HG02981 (cell line): ENCODE data around the gene CHD2.
"Not testable (repeated sequence)": the region's sequence is repeated elsewhere in the genome, so short reads cannot be mapped to it uniquely, and the experiment has no call there.

Source experiments
- ATAC-seq: cut with Tn5 transposase; IDR thresholded peaks from one replicate; pipeline ENCODE4 v1.9.1; 2021; ENCODE audit warnings: mild to moderate bottlenecking, moderate library complexity; ENCODE audit not compliant: unreplicated experiment

Gene CHD2

DNA sequence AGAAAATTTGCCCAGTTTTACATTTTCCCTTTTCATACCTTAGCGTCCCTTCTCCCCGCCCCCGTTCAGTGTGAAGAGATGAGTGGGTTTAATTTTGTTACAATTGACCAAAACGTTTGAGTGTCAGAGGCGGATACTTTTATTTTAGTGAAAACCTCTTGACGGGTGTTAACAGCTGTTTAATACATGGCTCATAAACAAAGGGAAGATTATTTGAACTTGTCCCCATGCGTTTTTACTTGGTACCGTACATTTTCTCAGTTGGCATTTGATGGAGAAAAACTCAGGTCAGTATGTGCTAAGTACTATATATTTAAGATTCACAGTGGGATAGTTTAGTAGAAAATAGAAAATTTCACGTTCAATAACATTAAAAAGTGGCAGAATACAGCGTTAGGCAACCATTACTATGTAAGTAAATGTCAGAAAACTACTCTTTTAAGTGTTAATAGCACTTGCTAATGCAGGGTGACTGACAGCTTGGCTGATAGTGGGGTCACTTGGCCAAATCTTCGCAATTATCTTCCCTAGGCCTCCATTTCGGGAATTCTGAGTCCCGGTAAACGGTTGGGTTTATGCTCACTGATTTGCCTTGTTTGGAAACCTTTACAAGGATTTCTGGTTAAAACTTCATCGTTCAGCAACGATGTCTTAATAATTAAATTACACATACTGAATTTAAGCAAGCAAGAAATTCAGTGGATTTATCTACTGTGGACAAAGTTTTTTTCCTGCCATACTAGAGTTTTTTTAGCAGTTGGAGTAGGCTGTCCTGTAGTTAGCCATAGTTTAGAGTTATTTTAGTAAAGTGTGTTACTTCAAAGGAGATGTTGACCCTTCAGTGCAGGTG, 4.8 kb downstream of the CHD2 start:
- ATAC-seq, result no peak

- ATAC-seq, result no peak
Observed at GRCh38 chr15:92906020-92906419, 5.9 kb downstream of the CHD2 start.

- ATAC-seq, result peak; percentile 26
Observed at GRCh38 chr15:92906563-92907081, 6.5 kb downstream of the CHD2 start.

- no peak for ATAC-seq
Observed at GRCh38 chr15:92907229-92907628, 7.1 kb downstream of the CHD2 start.

DNA sequence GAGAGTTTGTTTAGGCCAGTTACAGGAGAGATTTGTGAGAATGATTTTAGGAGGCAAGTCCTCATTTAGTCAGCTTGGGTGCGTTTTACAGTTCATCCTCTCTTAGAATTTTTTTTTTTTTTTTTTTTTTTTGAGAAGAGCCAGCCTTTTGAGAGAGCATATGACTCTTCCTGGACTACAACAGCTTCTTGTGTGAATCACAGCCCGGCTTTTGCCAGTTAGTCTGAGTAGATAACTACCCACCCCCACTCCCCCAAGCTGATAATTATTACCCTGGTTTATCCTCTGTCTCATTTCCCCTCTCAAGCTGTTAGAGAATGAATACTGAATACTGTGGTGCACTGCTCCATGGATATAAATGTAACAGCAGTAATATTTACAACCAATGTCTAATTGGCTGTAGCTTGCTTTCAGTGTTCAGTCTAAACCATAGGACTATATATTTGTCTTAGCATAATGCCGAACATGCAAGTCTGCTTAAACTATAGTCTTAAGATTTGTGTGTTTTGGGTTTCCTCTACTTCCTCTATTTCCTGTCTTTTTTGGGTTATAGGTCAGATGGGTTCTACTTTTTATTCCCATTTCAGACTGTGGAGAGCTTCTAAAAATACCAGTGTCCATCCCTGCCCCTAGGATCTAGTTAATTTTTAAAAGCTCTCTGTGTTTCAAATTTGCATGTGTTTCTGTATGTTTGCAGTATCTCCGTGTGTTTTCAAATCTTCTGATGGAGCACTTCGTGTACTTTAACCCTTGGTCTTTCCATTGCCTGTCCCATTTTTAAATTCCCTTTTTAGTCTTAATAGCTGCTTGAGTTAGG, 8.0 kb downstream of the CHD2 start:
- no peak for ATAC-seq

DNA sequence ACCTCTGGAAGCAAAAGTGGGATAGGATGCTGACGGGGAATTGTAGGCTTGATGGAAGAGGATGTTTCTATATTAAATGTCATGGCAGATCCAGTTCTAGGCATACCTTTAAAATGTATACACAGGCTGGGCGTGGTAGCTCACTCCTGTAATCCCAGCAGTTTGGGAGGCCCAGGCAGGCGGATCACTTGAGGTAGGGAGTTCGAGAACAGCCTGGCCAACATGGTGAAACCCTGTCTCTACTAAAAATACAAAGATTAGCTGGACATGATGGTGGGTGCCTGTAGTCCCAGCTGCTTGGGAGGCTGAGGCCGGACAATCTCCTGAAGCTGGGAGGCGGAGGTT, 8.6 kb downstream of the CHD2 start:
- no peak for ATAC-seq

DNA sequence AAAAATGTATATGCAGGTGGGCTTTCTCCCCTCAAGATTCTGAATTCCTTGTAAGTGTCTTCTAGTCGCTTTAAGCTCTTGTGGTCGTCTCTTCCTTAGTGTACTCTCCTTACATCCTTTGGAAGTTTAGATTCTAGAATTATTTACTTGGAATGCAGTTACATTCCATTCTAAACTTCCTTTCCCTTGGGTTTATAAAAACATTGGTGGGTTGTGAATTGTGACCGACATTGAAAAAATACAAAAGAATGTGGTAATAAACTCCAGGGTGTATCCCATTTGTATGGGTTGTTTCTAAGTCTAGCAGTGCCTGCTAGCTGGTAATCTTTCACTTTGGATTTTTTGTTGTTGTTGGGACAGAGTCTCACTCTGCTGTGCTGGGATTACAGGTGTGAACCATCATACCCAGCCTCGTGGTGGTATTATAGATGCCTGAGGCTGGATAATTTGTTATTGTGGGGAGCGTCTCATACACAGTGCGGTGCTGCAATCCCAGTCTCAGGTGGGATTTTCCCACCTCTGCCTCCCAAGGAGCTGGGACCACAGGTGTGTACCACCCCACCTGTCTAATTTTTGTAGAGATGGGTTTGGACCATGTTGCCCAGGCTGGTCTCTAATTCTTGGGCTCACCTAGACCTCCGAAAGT, 9.1 kb downstream of the CHD2 start:
- no peak for ATAC-seq

- no peak for ATAC-seq
Observed at GRCh38 chr15:92910451-92910850, 10.3 kb downstream of the CHD2 start.

GRCh38 chr15:92914103-92914499, 14.0 kb downstream of the CHD2 start:
- no peak for ATAC-seq

GRCh38 chr15:92914768-92915221, 14.7 kb downstream of the CHD2 start:
- no peak for ATAC-seq

DNA sequence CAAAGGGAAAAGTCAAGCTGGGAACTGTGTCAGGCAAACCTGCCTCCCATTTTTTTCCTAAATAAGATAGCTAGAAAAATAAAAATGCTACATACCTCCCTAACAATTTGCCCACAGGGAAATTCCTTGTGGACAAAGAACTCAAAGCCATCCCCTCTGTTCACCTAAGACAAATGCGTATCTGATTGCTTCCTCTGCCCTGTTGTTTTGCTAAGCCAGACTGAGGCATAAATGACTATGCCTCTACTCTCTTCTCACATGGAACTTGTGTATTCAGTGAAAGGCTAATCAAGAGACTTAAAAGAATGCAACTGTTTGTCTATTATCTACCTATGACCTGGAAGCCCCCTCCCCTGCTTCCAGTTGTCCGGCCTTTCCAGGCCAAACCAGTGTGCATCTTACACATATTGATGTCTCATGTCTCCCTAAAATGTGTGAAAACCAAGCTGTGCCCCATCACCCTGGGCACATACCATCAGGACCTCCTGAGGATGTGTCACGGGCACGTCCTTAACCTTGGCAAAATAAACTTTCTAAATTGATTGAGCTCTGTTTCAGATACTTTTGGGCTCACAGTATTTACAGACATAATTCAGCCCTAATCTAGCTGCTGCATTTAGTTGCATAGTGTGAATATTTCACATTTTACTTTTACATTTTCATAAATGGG, 15.8 kb downstream of the CHD2 start:
- ATAC-seq, result no peak

DNA sequence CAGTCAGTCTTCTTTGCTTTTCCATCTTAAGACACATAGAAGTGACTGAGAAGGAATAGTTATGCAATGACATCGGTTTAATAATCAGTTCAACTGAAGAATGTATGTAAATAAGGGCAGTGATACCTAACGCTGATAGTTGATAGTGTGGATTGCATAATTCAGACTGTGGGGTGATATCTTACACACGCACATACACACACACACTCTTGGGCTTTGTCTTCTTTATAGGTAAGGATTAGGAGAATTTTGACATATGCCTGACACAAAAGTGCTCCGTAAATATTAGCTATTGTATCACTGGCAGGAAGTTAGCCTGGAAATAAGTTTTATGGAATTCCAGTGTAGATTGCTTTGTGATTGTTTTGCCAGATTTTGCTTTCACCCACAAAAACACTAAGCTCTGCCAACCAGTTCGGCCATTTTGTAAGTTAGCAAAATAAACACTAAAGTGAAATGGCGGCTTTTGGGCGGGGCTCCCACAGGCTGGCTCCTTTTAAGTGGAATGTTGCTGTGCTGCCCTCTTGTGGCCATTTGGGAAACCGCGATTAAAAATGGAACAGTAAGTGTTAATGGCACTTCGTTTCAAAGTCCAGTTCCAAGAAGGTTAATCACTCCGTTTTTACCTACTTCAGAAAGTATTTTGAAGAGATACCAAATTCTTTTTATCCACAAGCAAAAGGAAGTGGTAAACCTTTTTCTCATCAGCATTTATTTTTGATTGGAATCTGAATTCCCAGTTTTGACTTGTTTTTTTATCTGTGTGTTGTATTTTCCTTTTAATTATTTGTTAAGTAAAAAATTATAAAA, 17.7 kb downstream of the CHD2 start:
- peak; percentile 46 for ATAC-seq

DNA sequence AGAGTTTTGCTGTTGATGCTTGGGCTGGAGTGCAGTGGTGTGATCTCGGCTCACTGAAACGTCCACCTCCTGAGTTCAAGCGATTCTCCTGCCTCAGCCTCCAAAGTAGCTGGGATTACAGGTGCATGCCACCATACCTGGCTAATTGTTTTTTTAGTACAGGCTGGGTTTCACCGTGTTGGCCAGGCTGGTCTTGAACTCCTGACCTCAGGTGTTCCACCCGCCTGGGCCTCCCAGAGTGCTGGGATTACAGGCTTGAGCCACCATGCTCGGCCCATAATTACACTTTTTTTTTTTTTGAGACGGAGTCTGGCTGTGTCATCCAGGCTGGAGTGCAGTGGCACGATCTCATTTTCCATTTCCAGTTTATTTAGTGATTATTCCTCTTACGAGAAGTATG, 18.8 kb downstream of the CHD2 start:
- not testable (repeated sequence) for ATAC-seq

GRCh38 chr15:92920595-92921161, 20.6 kb downstream of the CHD2 start:
- no peak for ATAC-seq

DNA sequence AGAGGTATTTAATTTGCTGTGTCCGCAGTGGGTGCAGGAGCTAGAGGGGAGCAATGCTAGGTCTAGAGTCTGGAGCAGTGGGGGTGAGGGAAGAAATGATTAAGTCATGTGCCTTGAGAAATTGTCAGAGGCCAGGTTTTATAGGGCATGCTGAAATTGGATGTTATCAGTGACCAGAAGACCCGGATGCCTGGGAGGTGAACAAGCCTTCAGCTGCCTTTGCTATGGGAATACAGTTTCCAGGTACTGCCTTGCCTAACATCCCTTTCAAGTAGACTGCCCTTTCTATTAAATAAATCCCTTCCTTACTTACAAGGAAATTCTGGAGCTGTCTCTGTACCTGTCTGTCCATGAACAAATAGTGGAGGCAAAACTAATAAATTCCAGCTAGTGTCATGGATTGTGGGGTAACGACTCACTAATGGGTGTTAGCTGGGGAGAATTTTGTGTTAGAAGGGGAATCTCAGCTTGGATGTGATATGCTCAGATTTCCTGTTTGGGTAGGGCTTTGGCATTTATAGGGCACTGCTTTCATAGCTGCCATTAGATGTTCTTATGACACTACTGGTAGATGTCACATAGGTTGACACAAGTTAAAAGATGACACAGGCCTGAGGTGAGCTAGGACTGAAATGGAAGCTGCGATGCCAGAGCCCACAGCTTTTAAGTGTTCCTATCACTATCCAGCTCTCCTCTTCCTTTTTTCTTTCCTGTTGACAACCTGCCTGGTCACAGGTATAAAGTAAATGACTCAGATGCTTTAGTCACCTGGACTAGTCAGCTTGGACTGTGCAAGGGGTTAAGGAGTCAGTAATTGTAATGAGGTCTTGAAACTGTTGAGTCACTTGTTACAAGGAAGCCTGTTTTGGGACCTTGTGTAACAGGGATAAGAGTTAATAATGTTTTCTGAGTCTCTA, 21.3 kb downstream of the CHD2 start:
- no peak for ATAC-seq

- ATAC-seq, result no peak
Observed at GRCh38 chr15:92922418-92923002, 22.4 kb downstream of the CHD2 start.

DNA sequence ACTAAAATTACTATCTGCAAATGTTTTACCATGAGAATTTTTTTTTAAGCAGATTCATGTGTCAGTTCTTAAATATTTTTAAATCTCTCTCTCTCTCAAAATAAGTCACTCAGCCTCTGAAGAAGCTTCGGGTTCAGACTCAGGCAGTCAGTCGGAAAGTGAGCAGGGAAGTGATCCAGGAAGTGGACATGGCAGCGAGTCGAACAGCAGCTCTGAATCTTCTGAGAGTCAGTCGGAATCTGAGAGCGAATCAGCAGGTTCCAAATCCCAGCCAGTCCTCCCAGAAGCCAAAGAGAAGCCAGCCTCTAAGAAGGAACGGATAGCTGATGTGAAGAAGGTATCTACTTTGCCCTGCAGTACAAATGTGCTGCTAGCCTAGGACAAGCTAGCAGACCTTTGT, 24.1 kb downstream of the CHD2 start:
- ATAC-seq, result no peak

GRCh38 chr15:92925454-92925853, 25.3 kb downstream of the CHD2 start:
- ATAC-seq, result no peak
